NCI-H1930 (cell line): ENCODE results near the gene POLD2.

Experiments
- DNase-seq, 2 experiments: peaks; one replicate each; lab custom pipeline; 2025; lab: John Stamatoyannopoulos, UW

POLD2 gene

GRCh38 chr7:44080118-44080517 lies 43.2 kb downstream of the POLD2 start:
- no peak for DNase-seq

- DNase-seq = no peak
These were observed 43.9 kb downstream of the POLD2 start for GRCh38 chr7:44079331-44080021.

GRCh38 chr7:44078521-44078920 lies 44.8 kb downstream of the POLD2 start:
- DNase-seq = no peak

- DNase-seq = no peak
These were observed 45.7 kb downstream of the POLD2 start for GRCh38 chr7:44077681-44078091.

GRCh38 chr7:44077061-44077460 lies 46.3 kb downstream of the POLD2 start:
- no peak for DNase-seq

GRCh38 chr7:44076101-44076895 lies 47.0 kb downstream of the POLD2 start:
- DNase-seq = no peak

- no peak for DNase-seq
These were observed 47.9 kb downstream of the POLD2 start for GRCh38 chr7:44075296-44076075.

GRCh38 chr7:44074349-44074695 lies 49.0 kb downstream of the POLD2 start:
- no peak for DNase-seq

- DNase-seq = no peak
These were observed 49.5 kb downstream of the POLD2 start for GRCh38 chr7:44073664-44074348.

GRCh38 chr7:44072364-44073231 lies 50.8 kb downstream of the POLD2 start:
- DNase-seq = peak in 1 of 2 experiments; percentile 27

GRCh38 chr7:44071726-44072363 lies 51.5 kb downstream of the POLD2 start:
- no peak for DNase-seq

- DNase-seq = no peak
These were observed 55.3 kb downstream of the POLD2 start for GRCh38 chr7:44068054-44068453.

- DNase-seq = no peak
These were observed 56.0 kb downstream of the POLD2 start for GRCh38 chr7:44067064-44067951.

- no peak for DNase-seq
These were observed 56.8 kb downstream of the POLD2 start for GRCh38 chr7:44066494-44067063.

- no peak for DNase-seq
These were observed 57.3 kb downstream of the POLD2 start for GRCh38 chr7:44066111-44066460.

- DNase-seq = no peak
These were observed 57.8 kb downstream of the POLD2 start, which contains the start of gene PGAM2 for GRCh38 chr7:44065431-44066110. Gene PGAM2 (minus strand): TSS chr7:44065567. CDS start chr7:44065529, 38 bp downstream.

GRCh38 chr7:44064791-44065430 lies 58.4 kb downstream of the POLD2 start:
- DNase-seq = no peak
